ENCODE data around the gene ALDH1L1. TPM values are rescaled to one million over a fixed set of nuclear protein-coding genes. Genes with fewer than 3 reads are reported as not detected.

ALDH1L1 gene
- total RNA-seq, 1 donor from 2014 or later = not detected

DNA sequence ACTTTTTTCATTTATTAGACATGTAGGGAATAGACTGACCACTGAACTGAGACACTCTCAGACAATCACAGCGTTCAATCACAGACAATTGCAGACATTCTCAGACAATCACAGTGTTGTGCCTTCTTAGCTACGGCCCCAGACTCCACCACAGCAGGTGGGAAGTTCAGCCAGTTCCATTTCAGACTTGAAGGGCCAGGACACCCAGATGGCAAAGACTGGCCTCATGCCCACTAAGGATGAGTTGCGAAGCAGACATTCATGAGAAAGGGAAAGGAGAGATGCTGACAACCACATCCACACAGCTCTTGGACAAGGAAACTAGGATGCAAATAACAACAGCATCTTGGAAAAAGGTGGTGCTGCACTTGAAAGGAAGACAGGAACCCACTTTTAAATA lies 21.9 kb upstream of the ALDH1L1 start:
- no peaks in the 10 kb centered on the region for H3K36me3 Mint-ChIP-seq (ENCODE audit: low read depth, unreplicated experiment)
- no peak overlapping the region for H3K4me3 Mint-ChIP-seq (ENCODE audit: unreplicated experiment)
- H3K27ac Mint-ChIP-seq (ENCODE audit: unreplicated experiment) = no peak overlapping the region

DNA sequence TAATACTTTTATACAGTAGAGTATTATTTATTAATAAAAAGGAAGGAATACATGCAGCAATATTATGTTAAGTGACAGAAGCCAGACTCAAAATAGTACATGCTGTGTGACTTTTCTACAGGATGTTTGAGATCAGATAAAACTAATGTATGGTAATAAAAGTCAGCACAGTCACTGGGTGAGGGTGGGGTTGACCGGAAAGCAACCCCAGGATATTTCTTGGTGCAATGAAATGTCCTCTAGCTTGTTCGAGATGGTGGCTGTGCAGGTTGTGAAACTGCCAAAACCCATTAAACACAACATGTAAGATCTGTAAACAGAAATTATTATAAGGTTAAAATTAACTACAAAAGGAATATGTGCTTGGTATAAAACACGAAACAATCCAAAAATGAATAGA lies 20.8 kb upstream of the ALDH1L1 start:
- H3K4me3 Mint-ChIP-seq (ENCODE audit: unreplicated experiment) = no peak overlapping the region
- H3K27ac Mint-ChIP-seq (ENCODE audit: unreplicated experiment) = no peak overlapping the region
- H3K4me1 Mint-ChIP-seq (ENCODE audit: unreplicated experiment) = no peaks in the 10 kb centered on the region
- no peak for DNase-seq (ENCODE audit: low spot score)
- no peaks in the 10 kb centered on the region for H3K27me3 Mint-ChIP-seq (ENCODE audit: unreplicated experiment)
- no peaks in the 10 kb centered on the region for H3K9me3 Mint-ChIP-seq (ENCODE audit: unreplicated experiment)
- H3K36me3 Mint-ChIP-seq (ENCODE audit: low read depth, unreplicated experiment) = no peaks in the 10 kb centered on the region
- TF ChIP-seq, protein P1, sequence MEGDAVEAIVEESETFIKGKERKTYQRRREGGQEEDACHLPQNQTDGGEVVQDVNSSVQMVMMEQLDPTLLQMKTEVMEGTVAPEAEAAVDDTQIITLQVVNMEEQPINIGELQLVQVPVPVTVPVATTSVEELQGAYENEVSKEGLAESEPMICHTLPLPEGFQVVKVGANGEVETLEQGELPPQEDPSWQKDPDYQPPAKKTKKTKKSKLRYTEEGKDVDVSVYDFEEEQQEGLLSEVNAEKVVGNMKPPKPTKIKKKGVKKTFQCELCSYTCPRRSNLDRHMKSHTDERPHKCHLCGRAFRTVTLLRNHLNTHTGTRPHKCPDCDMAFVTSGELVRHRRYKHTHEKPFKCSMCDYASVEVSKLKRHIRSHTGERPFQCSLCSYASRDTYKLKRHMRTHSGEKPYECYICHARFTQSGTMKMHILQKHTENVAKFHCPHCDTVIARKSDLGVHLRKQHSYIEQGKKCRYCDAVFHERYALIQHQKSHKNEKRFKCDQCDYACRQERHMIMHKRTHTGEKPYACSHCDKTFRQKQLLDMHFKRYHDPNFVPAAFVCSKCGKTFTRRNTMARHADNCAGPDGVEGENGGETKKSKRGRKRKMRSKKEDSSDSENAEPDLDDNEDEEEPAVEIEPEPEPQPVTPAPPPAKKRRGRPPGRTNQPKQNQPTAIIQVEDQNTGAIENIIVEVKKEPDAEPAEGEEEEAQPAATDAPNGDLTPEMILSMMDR (IDR thresholded peaks at IDR 0.05; ENCODE audit: unreplicated experiment) = no peak

More for the DNA sequence above, 21.9 kb upstream of the ALDH1L1 start:
- DNase-seq (ENCODE audit: low spot score) = no peak
- H3K4me1 Mint-ChIP-seq (ENCODE audit: unreplicated experiment) = no peaks in the 10 kb centered on the region
- H3K27me3 Mint-ChIP-seq (ENCODE audit: unreplicated experiment) = no peaks in the 10 kb centered on the region
- H3K9me3 Mint-ChIP-seq (ENCODE audit: unreplicated experiment) = no peaks in the 10 kb centered on the region
- TF ChIP-seq, protein P1 (IDR thresholded peaks at IDR 0.05; ENCODE audit: unreplicated experiment) = no peak

- Mint-ChIP-seq H3K27ac (ENCODE audit: unreplicated experiment) (no peak overlapping the region), H3K36me3 (ENCODE audit: low read depth, unreplicated experiment) (no peaks in the 10 kb centered on the region), H3K4me3 (ENCODE audit: unreplicated experiment) (no peak overlapping the region), H3K4me1 (ENCODE audit: unreplicated experiment) (no peaks in the 10 kb centered on the region), H3K9me3 (ENCODE audit: unreplicated experiment) (no peaks in the 10 kb centered on the region), H3K27me3 (ENCODE audit: unreplicated experiment) (no peaks in the 10 kb centered on the region)
- TF ChIP-seq, protein P1 (IDR thresholded peaks at IDR 0.05; ENCODE audit: unreplicated experiment) = no peak
- no peak for DNase-seq (ENCODE audit: low spot score)
These were observed 20.1 kb upstream of the ALDH1L1 start for GRCh38 chr3:126200534-126200933.

- Mint-ChIP-seq H3K27me3 (ENCODE audit: unreplicated experiment) (no peaks in the 10 kb centered on the region), H3K27ac (ENCODE audit: unreplicated experiment) (no peak overlapping the region), H3K9me3 (ENCODE audit: unreplicated experiment) (peaks cover 9% of the 10 kb centered on the region), H3K4me1 (ENCODE audit: unreplicated experiment) (no peaks in the 10 kb centered on the region), H3K36me3 (ENCODE audit: low read depth, unreplicated experiment) (no peaks in the 10 kb centered on the region), H3K4me3 (ENCODE audit: unreplicated experiment) (no peak overlapping the region)
- TF ChIP-seq, protein P1 (IDR thresholded peaks at IDR 0.05; ENCODE audit: unreplicated experiment) = no peak
- DNase-seq (ENCODE audit: low spot score) = no peak
These were observed 18.9 kb upstream of the ALDH1L1 start for GRCh38 chr3:126199256-126199655.

GRCh38 chr3:126197854-126198584 lies 17.6 kb upstream of the ALDH1L1 start:
- H3K27me3 Mint-ChIP-seq (ENCODE audit: unreplicated experiment) = no peaks in the 10 kb centered on the region
- no peaks in the 10 kb centered on the region for H3K36me3 Mint-ChIP-seq (ENCODE audit: low read depth, unreplicated experiment)
- no peak overlapping the region for H3K27ac Mint-ChIP-seq (ENCODE audit: unreplicated experiment)
- peak; percentile 60 for DNase-seq (ENCODE audit: low spot score)
- TF ChIP-seq, protein P1 (IDR thresholded peaks at IDR 0.05; ENCODE audit: unreplicated experiment) = peak; percentile 17
- H3K4me1 Mint-ChIP-seq (ENCODE audit: unreplicated experiment) = no peaks in the 10 kb centered on the region
- no peak overlapping the region for H3K4me3 Mint-ChIP-seq (ENCODE audit: unreplicated experiment)
- peaks cover 9% of the 10 kb centered on the region for H3K9me3 Mint-ChIP-seq (ENCODE audit: unreplicated experiment)

All from endothelial cell (in vitro differentiated cells).